Thoracic aorta (tissue), 2 donors: Measurements from ENCODE around the gene LINGO4. TPM values are rescaled to one million over a fixed set of nuclear protein-coding genes. Genes with fewer than 3 reads are reported as not detected.

Experiments used
- ATAC-seq: fragments of 150-250 bp; one replicate; pipeline ENCODE4 v1.8.0; 2017; ENCODE audit warnings: low read depth; ENCODE audit not compliant: insufficient number of reproducible peaks, low FRiP score
- DNase-seq: peaks from one replicate; pipeline ENCODE4 v3.0.0-alpha.2; 2020; ENCODE audit warnings: low spot score
- H3K27ac ChIP-seq, 2 donors: fragments of 200-600 bp; sonication (generic); 1 replicate in 1 of 2; 2 replicates in 1 of 2; pipeline ENCODE4 v1.5.1; 2016; ENCODE audit warnings: mild to moderate bottlenecking in 2 of 2, moderate library complexity in 2 of 2
- H3K27me3 ChIP-seq: fragments of 200-600 bp; sonication (generic); replicated peaks from 2 replicates; pipeline ENCODE4 v1.6.0; 2016; ENCODE audit warnings: mild to moderate bottlenecking; ENCODE audit not compliant: insufficient read depth
- H3K36me3 ChIP-seq: fragments of 200-600 bp; sonication (generic); one replicate; pipeline ENCODE4 v1.5.1; 2016
- H3K4me1 ChIP-seq, 2 donors: fragments of 200-600 bp; sonication (generic); 1 replicate in 1 of 2; 2 replicates in 1 of 2; pipeline versions ENCODE4 v1.5.1 to v1.6.0; 2016; ENCODE audit warnings: low read depth in 2 of 2, mild to moderate bottlenecking in 1 of 2; ENCODE audit not compliant: control insufficient read depth in 1 of 2
- H3K4me3 ChIP-seq: fragments of 200-600 bp; sonication (generic); 2 replicates; pipeline ENCODE4 v1.5.1; 2016; ENCODE audit warnings: mild to moderate bottlenecking
- H3K9me3 ChIP-seq: fragments of 200-600 bp; sonication (generic); 2 replicates; pipeline ENCODE4 v1.5.1; 2016
- CTCF ChIP-seq: fragments of 200-600 bp; sonication (generic); IDR thresholded peaks from one replicate; pipeline ENCODE4 v1.5.1; 2019; ENCODE audit warnings: antibody characterized with exemption
- total RNA-seq, 2 donors: library from RNA; depleted of rRNA; stranded (reverse); fragments of >200 nt; gene quantifications; one replicate each; pipeline versions ENCODE4 v1.1.0 to v1.2.3, GENCODE V29; 2016

LINGO4 gene
- total RNA-seq, 2 donors from 2014 or later, result not detected

- H3K4me3 ChIP-seq, result no peak overlapping the region
- H3K27me3 ChIP-seq, result no peaks in the 10 kb centered on the region
- H3K36me3 ChIP-seq, result no peaks in the 10 kb centered on the region
- ATAC-seq, result no peak
- no peaks in the 10 kb centered on the region for H3K9me3 ChIP-seq
- TF ChIP-seq CTCF, result no peak
- H3K27ac ChIP-seq, result no peak overlapping the region
- no peaks in the 10 kb centered on the region for H3K4me1 ChIP-seq
- no peak for DNase-seq
Observed at GRCh38 chr1:151849871-151850270, 44.7 kb upstream of the LINGO4 start.

GRCh38 chr1:151849126-151849525, 43.9 kb upstream of the LINGO4 start:
- ATAC-seq (no peak), DNase-seq (no peak)
- H3K27ac ChIP-seq, result no peak overlapping the region
- TF ChIP-seq CTCF, result no peak
- H3K36me3 ChIP-seq, result no peaks in the 10 kb centered on the region
- no peaks in the 10 kb centered on the region for H3K9me3 ChIP-seq
- H3K4me1 ChIP-seq, result no peaks in the 10 kb centered on the region
- H3K4me3 ChIP-seq, result no peak overlapping the region
- no peaks in the 10 kb centered on the region for H3K27me3 ChIP-seq

- Histone ChIP-seq H3K27me3 (no peaks in the 10 kb centered on the region), H3K4me3 (no peak overlapping the region), H3K36me3 (no peaks in the 10 kb centered on the region), H3K27ac (no peak overlapping the region), H3K9me3 (no peaks in the 10 kb centered on the region), H3K4me1 (no peaks in the 10 kb centered on the region)
- ATAC-seq (no peak), DNase-seq (no peak)
- TF ChIP-seq CTCF, result no peak
Observed at GRCh38 chr1:151847867-151848596, 42.8 kb upstream of the LINGO4 start.

GRCh38 chr1:151846686-151847237, 41.5 kb upstream of the LINGO4 start:
- H3K36me3 ChIP-seq, result no peaks in the 10 kb centered on the region
- ATAC-seq, result no peak
- DNase-seq, result no peak
- TF ChIP-seq CTCF, result no peak
- H3K4me1 ChIP-seq, result no peaks in the 10 kb centered on the region
- H3K4me3 ChIP-seq, result no peak overlapping the region
- H3K27me3 ChIP-seq, result no peaks in the 10 kb centered on the region
- H3K27ac ChIP-seq, result no peak overlapping the region
- H3K9me3 ChIP-seq, result no peaks in the 10 kb centered on the region

- ATAC-seq (no peak), DNase-seq (no peak)
- no peaks in the 10 kb centered on the region for H3K27me3 ChIP-seq
- no peak for TF ChIP-seq CTCF
- no peak overlapping the region for H3K27ac ChIP-seq
- H3K36me3 ChIP-seq, result no peaks in the 10 kb centered on the region
- no peaks in the 10 kb centered on the region for H3K4me1 ChIP-seq
- H3K4me3 ChIP-seq, result no peak overlapping the region
- no peaks in the 10 kb centered on the region for H3K9me3 ChIP-seq
Observed at GRCh38 chr1:151846062-151846568, 40.9 kb upstream of the LINGO4 start.
